Effector CD8-positive, alpha-beta T cell (primary cell): ENCODE data around the gene NME3.
"Not testable (repeated sequence)": the region's sequence is repeated elsewhere in the genome, so short reads cannot be mapped to it uniquely, and the experiment has no call there.

Experiments used
- DNase-seq: peaks from one replicate; lab custom pipeline; 2025; lab: John Stamatoyannopoulos, UW
- total RNA-seq, 4 experiments: gene quantifications; one replicate each; lab custom pipeline; 2026; lab: John Stamatoyannopoulos, UW

Gene NME3
- 25.2 to 34.8 (median 30.1) reads per million in 4 experiments for total RNA-seq

DNA sequence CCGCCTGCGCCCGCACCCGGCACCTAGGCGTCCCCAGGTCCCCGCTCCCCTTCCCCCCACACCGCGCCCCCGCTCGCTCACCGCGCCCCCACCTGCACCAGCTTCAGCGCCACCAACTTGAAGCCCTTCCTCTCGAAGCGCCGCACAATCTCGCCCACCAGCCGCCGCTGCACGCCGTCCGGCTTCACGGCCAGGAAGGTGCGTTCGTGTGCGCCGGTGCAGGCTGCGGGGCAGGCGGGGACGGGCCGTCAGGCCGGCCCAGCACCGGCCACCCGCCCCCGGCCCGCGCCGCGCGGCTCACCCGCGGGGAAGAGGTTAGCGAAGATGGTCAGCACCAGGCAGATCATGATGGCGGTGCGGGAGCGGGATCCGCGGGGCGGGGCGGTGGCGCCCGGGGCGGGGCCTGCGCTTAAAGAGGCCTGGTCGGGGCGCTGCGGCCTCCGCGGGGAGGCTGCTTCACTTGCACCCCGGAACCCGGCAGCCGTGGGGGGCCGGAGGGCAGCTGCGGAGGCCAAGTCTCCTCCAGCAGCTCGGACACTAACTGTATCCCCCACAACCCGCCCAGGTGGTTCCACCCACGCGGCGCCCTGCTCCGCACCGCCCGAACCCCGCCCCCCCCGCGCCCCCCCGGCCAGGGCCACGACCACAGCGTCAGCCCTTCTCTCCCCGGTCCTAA is at the start of gene NME3:
Gene NME3 (minus strand): TSS at position 356 of the 676 bp plus-strand sequence. CDS start 9 bp downstream, at position 347.
- peak; percentile 43 for DNase-seq

DNA sequence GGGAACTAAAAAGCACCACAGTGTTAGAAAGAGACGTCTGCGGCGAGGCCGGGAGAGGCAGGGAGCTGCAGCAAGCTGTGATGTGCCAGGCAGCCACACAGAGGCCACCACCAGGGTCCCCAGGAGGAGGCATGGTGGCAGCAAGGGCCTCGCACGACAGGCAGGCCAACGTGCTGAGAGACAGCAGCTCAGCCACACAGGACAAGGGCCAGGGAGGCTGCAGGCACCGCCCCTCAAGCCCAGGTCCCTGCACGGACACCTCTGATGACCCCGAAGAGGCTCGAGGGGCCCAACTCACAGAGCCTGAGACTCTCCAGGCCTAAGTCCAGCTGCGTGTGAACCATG is 49.6 kb upstream of the NME3 start:
- no peak for DNase-seq

DNA sequence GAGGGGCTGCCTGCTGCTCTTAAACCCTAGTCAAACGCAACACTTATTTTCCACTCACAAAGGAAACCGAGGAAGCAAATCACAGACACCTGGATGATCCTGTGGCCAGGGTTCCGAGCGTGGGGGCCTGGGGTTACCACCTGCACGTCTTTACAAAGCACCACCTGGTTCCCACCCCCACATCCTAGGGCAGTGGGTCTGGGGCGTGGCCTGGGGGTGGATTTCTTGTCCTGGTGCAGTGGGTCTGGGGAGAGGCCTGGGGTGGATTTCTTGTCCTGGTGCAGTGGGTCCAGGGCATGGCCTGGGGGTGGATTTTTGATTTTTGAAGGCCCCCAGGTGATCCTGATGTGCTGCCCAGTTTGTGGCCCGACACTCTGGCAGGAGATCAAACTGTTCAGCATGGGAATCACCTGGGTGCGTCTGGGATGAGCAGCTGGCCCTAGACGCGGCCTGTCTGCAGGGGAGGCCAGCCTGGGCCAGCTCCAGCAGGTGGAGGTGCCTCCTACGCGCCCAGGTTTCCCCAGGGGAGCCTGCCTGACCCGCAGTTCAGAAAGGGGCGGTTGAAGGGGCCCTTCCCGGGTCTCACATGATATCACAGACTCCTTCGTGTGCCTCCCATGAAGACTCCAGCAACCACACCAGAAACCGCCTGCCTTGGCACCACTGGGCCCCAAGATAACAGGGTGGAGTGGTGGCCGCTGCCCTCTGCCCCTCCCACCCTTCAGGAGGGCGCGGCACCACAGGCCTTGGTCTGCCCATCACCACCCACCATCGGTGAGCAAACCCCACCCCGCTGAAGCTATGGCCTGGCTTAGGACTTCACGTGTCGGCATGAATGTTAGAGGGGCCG is 49.0 kb upstream of the NME3 start:
- DNase-seq = no peak

GRCh38 chr16:1819611-1820010 is 48.3 kb upstream of the NME3 start:
- DNase-seq = no peak

GRCh38 chr16:1818873-1819525 is 47.7 kb upstream of the NME3 start:
- no peak for DNase-seq

DNA sequence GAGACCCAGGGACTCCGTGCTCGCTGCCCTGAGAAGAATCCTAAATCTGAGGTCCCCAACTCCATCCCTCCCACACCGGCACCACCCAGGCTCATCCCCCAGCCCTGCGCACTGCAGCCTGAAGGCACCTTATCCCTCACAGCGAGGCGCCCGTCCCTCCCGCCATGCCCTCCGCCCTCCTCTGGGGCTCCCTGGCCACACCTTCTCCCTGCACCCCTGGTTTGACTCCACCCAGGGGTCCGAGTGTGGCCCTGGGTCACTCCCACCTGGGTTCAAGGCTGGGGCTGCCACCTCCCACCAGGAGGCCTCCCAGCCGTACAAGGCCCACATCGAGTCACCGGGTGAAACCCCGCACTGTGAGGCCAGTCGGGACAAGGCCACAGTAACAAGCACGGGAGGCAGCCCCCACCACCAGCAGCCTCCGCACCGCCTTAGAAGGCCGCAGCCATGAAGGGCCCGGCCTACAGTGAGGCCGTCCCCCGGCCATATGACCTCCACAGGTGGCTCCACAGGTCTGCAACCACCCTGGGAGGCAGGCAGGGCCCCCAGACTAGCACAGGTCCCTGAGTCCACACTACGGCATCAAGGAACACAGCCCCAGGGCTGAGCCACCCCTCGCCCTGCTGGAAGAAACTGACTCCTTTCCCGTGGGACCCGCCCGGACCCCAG is 47.0 kb upstream of the NME3 start:
- DNase-seq = no peak

- DNase-seq = no peak
These were observed 46.4 kb upstream of the NME3 start for GRCh38 chr16:1817716-1818115.

GRCh38 chr16:1817276-1817589 is 45.9 kb upstream of the NME3 start:
- DNase-seq = no peak

DNA sequence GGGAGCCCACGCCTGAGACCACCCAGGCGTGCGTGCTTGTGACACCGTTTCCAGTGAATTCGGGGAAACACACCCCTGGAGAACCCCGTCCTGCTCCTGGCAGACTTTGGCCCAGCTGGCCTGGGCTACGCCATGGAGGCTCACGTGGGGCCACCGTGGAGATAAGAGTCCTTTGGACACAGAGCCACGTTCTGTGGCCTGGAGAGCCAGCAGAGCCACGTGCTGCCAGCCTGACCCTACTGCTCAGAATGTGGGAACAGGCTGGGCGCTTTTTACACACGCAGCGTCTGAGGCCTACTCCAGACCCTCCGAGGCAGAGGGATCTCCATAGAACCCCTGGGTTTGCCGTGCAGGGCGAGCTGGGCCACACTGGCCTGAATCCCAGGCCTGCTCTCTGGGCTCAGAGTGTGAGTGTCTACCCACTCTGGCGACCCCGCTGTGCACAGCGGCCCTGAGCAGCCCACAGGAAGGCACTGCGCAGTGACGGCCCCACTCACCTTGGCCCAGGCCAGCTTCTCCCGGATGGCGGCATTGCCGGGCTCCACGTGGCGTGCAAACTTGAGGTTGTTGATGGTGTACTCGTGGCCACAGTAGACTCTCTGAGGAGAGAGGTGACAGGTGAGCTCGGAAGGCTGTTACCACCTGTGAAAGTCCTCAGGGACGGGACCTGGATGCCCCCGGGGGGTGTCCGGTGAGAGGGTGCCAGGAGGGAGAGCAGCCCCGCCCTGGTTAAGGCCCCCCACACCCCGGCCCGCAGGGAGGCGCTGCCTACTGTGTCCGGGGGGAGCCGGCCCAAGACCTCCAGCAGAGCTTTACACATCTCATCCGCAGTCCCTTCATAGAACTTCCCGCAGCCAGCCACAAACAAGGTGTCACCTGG is 45.3 kb upstream of the NME3 start:
- DNase-seq = no peak

GRCh38 chr16:1815461-1815860 is 44.1 kb upstream of the NME3 start:
- no peak for DNase-seq

GRCh38 chr16:1812732-1813163 is 41.4 kb upstream of the NME3 start:
- DNase-seq = peak; percentile 23

DNA sequence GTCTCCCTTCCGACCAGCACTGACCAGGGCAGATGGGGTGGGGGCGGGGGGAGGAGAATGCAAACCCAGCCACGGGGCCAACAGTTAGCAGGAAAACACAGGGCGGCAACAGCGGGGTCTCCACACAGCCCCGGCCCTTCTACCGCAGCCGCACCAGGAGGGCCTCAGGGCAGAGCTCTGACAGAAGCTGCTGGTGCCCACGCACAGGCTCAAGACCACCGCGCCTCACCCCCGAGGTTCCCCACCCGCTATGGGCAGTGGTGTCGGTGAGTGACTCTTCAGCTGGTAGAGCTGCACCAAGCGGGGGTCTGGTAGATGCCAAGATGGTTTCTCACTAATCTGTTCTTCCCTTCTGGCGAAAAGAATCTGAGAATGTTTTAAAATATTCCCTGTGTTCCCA is 39.2 kb upstream of the NME3 start:
- no peak for DNase-seq

DNA sequence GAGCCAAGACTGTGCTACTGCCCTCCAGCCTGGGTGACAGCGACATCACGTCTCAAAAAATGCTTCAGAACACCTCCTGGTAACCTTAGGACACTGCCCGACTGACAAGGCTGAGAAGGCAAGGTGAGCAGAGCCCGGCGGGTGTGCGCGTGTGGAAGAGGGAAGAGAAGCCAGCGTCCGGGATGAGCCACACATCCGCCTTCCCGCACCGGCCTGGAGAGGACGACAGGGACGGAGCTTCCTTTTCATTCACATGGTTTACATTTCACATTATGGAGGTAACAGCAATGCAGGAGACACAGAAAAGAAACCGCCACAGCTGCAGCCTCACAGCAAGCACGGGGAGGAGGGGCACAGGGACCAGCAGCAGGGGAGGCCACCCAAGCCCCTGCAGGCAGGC is 38.8 kb upstream of the NME3 start:
- no peak for DNase-seq

GRCh38 chr16:1809281-1809801 is 38.0 kb upstream of the NME3 start:
- no peak for DNase-seq

- DNase-seq = no peak
These were observed 37.3 kb upstream of the NME3 start for GRCh38 chr16:1808691-1809090.

DNA sequence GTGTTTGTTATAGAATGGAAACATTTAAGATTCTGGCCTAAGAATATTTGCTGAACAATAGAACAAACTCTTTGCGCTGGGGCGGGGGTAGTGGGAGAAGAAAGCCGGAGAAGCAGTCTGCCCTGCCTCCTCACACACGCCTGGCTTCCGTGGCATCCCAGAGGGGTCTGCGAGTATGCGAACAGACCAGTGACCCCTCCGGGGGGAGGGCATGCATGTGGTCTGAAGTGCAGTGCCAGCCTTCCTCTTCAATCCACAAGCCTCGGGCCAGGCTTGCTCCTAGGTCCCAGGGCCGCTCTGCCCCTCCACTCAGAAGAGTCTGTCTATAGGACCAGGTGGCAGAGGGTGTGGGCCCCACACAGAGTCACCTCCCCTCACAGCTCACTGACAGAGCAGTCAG is 36.3 kb upstream of the NME3 start:
- no peak for DNase-seq

DNA sequence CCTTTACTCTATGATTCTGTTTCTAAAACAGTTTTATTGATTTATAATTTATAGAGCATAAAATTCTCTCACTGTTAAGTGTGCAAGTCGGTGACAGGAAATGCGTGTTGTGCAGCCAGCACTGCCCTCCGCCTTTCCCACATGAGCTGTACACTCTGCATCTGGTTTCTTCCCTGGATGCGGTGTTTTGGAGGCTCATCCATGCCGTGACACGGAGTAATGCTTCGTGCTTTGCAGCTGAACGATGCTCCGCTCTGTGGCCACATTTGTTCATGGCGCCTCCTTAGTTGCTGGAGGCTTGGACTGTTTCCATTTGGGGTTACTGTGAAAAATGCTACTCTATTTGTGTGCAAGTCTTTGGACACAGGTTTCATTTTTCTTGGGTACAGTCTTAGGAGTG is 29.4 kb upstream of the NME3 start:
- DNase-seq = no peak

DNA sequence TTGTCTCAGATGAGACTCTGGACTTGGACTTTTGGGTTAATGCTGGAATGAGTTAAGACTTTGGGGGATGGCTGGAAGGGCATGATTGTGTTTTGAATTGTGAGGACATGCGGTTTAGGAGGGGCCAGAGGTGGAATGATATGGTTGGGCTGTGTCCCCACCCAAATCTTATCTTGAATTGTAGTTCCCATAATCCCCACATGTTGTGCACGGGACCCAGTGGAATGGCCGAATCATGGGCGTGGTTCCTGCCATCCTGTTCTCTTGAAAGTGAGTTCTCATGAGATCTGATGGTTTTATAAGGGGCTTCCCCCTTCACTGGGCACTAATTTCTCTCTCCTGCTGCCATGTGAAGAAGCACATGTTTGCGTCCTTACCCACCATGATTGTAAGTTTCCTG is 27.9 kb upstream of the NME3 start:
- DNase-seq = not testable (repeated sequence)

DNA sequence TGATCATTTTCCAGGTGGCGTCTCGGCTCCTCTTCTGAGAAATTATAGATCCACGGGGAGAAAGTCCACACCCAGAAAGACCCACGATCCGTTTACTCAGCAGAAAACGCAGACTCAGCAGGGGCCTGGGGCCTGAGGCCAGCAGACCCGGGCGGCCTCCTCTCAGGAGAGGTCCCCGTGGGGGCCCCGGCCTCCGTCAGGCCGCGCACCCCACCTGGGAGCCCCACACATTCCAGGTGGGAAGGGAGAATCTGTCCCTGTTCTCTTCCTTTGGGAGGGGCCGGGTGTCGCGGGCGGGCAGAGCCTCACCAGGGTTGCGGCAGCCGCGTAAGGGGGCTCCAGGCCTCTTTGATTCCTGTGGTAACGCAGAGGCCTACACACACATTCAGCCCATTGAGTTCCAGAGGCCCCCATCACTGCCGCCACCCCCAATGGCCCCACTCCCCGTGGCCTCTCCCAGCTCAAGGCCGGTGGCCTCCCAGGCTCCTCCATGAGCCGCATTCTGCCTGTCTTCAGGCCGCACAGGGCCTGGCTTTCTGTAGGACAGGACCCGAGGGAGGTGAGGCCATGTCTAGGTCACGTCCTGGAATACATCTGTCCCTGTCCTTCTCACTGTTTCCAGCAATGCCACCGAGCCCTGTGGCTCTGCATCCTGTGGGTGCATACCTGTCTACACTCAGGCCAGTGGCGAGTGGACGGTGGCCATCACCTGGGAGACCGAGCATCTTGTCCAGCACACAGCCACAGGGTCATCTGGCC is 23.7 kb upstream of the NME3 start:
- DNase-seq = no peak

DNA sequence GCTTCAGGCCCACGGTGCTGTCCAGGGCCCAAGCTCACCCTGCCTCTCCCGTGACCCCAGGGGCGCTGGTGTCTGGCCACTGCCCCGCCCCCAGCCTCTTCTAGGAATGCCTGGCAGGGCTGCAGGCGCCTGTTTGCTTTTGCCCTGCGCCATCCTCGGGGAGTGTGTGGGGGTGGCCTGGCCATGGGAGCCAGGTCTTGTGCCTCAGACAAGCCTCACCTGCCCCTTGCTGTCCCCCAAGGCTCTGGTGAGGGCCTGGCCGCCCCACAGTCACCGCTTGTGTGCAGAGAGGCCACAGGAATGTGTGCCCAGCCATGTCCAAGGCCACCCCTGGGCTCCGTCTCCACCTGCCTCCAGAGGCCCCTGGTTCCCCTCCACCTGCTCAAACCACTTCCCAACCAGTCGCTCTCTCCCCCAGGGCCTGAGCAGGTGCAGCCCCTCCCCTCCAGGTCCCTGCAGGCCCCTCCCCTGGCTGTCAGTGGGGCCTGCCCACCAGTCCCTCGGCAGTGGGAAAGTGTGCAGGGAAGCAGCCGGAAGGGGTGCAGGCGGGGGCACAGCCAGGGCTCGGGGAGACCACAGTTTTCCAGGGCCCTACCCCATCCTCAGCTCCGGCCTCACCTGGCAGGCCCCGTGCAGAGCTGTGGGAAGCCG is 23.0 kb upstream of the NME3 start:
- no peak for DNase-seq
